ENCODE results near the gene DNAI1.

- TF ChIP-seq, protein P1, sequence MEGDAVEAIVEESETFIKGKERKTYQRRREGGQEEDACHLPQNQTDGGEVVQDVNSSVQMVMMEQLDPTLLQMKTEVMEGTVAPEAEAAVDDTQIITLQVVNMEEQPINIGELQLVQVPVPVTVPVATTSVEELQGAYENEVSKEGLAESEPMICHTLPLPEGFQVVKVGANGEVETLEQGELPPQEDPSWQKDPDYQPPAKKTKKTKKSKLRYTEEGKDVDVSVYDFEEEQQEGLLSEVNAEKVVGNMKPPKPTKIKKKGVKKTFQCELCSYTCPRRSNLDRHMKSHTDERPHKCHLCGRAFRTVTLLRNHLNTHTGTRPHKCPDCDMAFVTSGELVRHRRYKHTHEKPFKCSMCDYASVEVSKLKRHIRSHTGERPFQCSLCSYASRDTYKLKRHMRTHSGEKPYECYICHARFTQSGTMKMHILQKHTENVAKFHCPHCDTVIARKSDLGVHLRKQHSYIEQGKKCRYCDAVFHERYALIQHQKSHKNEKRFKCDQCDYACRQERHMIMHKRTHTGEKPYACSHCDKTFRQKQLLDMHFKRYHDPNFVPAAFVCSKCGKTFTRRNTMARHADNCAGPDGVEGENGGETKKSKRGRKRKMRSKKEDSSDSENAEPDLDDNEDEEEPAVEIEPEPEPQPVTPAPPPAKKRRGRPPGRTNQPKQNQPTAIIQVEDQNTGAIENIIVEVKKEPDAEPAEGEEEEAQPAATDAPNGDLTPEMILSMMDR (IDR thresholded peaks at IDR 0.05), result no peak
- no peak for TF ChIP-seq POLR2A (IDR thresholded peaks at IDR 0.05)
These were observed 15.8 kb upstream of the DNAI1 start for GRCh38 chr9:34442770-34443169.
